ENCODE measurements around the gene ALOX15B.

- TF ChIP-seq CTCF (IDR thresholded peaks at IDR 0.05), result no peak
- no peak for TF ChIP-seq POLR2A (IDR thresholded peaks at IDR 0.05)
Measured at GRCh38 chr17:8064561-8065019, 25.7 kb downstream of the ALOX15B start.
